ENCODE results near the gene PXN. TPM values are rescaled to one million over a fixed set of nuclear protein-coding genes. Genes with fewer than 3 reads are reported as not detected.

Gene PXN
- polyA plus RNA-seq, 1 donor from 2014 or later, result 5.9 TPM

DNA sequence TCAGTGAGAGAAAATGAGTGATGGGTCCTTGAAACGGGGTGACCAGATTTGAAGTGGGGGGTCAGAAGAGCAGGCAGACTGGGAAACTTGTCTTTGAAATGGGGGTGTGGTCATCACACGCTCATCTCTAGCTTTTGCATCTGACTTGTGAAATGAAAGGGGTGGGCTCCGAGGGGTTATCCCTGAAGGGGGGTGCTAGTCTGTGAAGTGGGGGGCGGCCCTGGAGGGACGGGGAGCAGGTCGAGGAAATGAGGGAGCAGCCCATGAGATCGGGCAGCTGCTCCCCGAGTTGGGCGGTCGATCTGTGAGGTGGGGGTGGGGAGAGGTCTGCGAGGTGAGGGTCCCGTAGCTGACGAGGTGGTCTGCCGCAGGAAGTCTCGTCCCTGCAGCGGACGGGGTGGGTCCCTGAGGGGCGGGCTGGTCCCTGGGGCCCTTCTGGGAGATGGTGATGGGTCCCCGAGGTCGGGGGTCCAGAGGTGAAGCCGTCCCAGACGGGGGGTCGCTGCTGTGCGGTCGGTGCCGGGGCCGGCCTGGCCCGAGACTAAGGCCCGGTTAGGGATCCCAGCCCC is 542 bp downstream of the PXN start:
- Histone ChIP-seq H3F3A (ENCODE audit: insufficient read depth, low read length, poor library complexity, severe bottlenecking) (no peaks in the 10 kb centered on the region), H4K20me1 (ENCODE audit: insufficient read depth) (no peaks in the 10 kb centered on the region), H3K27ac (ENCODE audit: low read length) (no peak overlapping the region), H3K9me3 (ENCODE audit: low read length) (no peaks in the 10 kb centered on the region), H3K79me2 (replicated peaks; ENCODE audit: insufficient read depth, low read length) (no peaks in the 10 kb centered on the region), H2AFZ (ENCODE audit: low read depth, low read length) (peak overlapping the region; percentile 45), H3K27me3 (ENCODE audit: insufficient read depth, low read depth, low read length) (no peaks in the 10 kb centered on the region), H3K9me2 (ENCODE audit: insufficient read depth, low read length) (no peaks in the 10 kb centered on the region), H3K9ac (ENCODE audit: low read length) (peak overlapping the region; percentile 78), H3K36me3 (ENCODE audit: insufficient read depth, low read length) (no peaks in the 10 kb centered on the region), H3K4me3 (ENCODE audit: low read length) (peak overlapping the region; percentile 91), H3K4me2 (ENCODE audit: low read length) (peak overlapping the region; percentile 51)
- TF ChIP-seq EP300 (conservative IDR thresholded peaks at IDR 0.05; ENCODE audit: poor library complexity, severe bottlenecking) (no peak), EZH2 (IDR thresholded peaks at IDR 0.05; ENCODE audit: borderline replicate concordance, insufficient read depth, low read length, poor library complexity, severe bottlenecking) (no peak), POLR2AphosphoS5 (IDR thresholded peaks at IDR 0.05) (no peak), MXI1 (conservative IDR thresholded peaks at IDR 0.05; ENCODE audit: poor library complexity, severe bottlenecking) (no peak), RAD21 (conservative IDR thresholded peaks at IDR 0.05) (no peak), TAF1 (IDR thresholded peaks at IDR 0.05; ENCODE audit: low read depth) (no peak), SMC3 (conservative IDR thresholded peaks at IDR 0.05; ENCODE audit: poor library complexity) (no peak)
- TF ChIP-seq, protein P1, sequence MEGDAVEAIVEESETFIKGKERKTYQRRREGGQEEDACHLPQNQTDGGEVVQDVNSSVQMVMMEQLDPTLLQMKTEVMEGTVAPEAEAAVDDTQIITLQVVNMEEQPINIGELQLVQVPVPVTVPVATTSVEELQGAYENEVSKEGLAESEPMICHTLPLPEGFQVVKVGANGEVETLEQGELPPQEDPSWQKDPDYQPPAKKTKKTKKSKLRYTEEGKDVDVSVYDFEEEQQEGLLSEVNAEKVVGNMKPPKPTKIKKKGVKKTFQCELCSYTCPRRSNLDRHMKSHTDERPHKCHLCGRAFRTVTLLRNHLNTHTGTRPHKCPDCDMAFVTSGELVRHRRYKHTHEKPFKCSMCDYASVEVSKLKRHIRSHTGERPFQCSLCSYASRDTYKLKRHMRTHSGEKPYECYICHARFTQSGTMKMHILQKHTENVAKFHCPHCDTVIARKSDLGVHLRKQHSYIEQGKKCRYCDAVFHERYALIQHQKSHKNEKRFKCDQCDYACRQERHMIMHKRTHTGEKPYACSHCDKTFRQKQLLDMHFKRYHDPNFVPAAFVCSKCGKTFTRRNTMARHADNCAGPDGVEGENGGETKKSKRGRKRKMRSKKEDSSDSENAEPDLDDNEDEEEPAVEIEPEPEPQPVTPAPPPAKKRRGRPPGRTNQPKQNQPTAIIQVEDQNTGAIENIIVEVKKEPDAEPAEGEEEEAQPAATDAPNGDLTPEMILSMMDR (IDR thresholded peaks at IDR 0.05; ENCODE audit: poor library complexity, severe bottlenecking), result no peak
- TF ChIP-seq, protein P2, sequence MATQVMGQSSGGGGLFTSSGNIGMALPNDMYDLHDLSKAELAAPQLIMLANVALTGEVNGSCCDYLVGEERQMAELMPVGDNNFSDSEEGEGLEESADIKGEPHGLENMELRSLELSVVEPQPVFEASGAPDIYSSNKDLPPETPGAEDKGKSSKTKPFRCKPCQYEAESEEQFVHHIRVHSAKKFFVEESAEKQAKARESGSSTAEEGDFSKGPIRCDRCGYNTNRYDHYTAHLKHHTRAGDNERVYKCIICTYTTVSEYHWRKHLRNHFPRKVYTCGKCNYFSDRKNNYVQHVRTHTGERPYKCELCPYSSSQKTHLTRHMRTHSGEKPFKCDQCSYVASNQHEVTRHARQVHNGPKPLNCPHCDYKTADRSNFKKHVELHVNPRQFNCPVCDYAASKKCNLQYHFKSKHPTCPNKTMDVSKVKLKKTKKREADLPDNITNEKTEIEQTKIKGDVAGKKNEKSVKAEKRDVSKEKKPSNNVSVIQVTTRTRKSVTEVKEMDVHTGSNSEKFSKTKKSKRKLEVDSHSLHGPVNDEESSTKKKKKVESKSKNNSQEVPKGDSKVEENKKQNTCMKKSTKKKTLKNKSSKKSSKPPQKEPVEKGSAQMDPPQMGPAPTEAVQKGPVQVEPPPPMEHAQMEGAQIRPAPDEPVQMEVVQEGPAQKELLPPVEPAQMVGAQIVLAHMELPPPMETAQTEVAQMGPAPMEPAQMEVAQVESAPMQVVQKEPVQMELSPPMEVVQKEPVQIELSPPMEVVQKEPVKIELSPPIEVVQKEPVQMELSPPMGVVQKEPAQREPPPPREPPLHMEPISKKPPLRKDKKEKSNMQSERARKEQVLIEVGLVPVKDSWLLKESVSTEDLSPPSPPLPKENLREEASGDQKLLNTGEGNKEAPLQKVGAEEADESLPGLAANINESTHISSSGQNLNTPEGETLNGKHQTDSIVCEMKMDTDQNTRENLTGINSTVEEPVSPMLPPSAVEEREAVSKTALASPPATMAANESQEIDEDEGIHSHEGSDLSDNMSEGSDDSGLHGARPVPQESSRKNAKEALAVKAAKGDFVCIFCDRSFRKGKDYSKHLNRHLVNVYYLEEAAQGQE (IDR thresholded peaks at IDR 0.05; ENCODE audit: borderline replicate concordance), result no peak

DNA sequence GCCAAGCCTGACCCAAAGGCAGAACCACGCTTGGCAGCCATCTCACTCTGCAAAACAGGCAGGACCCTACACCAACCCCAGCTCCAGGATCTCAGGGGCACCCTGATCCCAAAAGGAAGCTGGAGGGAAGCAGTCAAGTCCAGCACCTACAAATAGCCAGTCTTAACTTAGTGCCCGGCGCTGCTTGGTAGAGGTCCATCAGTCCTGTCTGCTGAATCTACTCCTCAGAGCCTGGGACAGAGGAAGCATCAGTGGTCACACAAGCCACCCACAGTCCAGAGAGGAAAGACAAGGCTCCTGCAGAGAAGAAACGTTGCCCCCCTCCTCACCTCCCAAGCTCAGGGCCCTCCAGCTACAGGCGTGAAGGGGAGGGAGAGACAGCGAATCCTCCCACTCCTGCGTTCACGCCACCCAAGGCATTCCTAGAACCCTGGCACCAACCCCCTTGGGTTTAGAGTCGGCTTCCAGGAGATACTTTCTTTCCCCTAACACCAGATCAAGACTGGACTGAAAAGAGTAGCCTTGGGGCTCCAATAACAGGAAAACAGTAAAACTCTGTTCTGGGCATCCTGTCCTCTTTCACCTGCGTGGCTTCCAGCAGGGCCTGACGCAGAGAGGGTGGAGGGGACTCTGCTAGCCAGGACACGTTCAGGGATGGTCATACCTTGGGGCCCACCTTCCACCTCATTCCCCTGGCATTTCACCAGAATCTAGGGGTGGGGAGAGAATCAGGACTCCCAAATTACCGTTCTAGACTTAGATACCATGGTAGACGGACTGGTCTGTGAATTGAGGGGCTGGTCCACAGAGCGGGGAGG is 1.2 kb downstream of the PXN start:
- no peaks in the 10 kb centered on the region for H3K9me2 ChIP-seq (ENCODE audit: insufficient read depth, low read length)
- no peaks in the 10 kb centered on the region for H3K27me3 ChIP-seq (ENCODE audit: insufficient read depth, low read depth, low read length)
- peak overlapping the region; percentile 51 for H3K4me2 ChIP-seq (ENCODE audit: low read length)
- no peaks in the 10 kb centered on the region for H4K20me1 ChIP-seq (ENCODE audit: insufficient read depth)
- H3K4me3 ChIP-seq (ENCODE audit: low read length), result peak overlapping the region; percentile 91
- no peaks in the 10 kb centered on the region for H3K36me3 ChIP-seq (ENCODE audit: insufficient read depth, low read length)
- H2AFZ ChIP-seq (ENCODE audit: low read depth, low read length), result no peak overlapping the region
- H3K79me2 ChIP-seq (replicated peaks; ENCODE audit: insufficient read depth, low read length), result no peaks in the 10 kb centered on the region
- no peak overlapping the region for H3K27ac ChIP-seq (ENCODE audit: low read length)
- H3K9ac ChIP-seq (ENCODE audit: low read length), result peak overlapping the region; percentile 78
- H3F3A ChIP-seq (ENCODE audit: insufficient read depth, low read length, poor library complexity, severe bottlenecking), result no peaks in the 10 kb centered on the region
- TF ChIP-seq, protein P2 (IDR thresholded peaks at IDR 0.05; ENCODE audit: borderline replicate concordance), result no peak
- TF ChIP-seq MXI1 (conservative IDR thresholded peaks at IDR 0.05; ENCODE audit: poor library complexity, severe bottlenecking) (no peak), EP300 (conservative IDR thresholded peaks at IDR 0.05; ENCODE audit: poor library complexity, severe bottlenecking) (no peak), EZH2 (IDR thresholded peaks at IDR 0.05; ENCODE audit: borderline replicate concordance, insufficient read depth, low read length, poor library complexity, severe bottlenecking) (no peak), SMC3 (conservative IDR thresholded peaks at IDR 0.05; ENCODE audit: poor library complexity) (no peak), POLR2AphosphoS5 (IDR thresholded peaks at IDR 0.05) (no peak), RAD21 (conservative IDR thresholded peaks at IDR 0.05) (no peak), TAF1 (IDR thresholded peaks at IDR 0.05; ENCODE audit: low read depth) (no peak)
- TF ChIP-seq, protein P1 (IDR thresholded peaks at IDR 0.05; ENCODE audit: poor library complexity, severe bottlenecking), result no peak
- H3K9me3 ChIP-seq (ENCODE audit: low read length), result no peaks in the 10 kb centered on the region
